Measurements from ENCODE around the gene SPACA7.
"Not testable (repeated sequence)": the region's sequence is repeated elsewhere in the genome, so short reads cannot be mapped to it uniquely, and the experiment has no call there.

SPACA7 gene

DNA sequence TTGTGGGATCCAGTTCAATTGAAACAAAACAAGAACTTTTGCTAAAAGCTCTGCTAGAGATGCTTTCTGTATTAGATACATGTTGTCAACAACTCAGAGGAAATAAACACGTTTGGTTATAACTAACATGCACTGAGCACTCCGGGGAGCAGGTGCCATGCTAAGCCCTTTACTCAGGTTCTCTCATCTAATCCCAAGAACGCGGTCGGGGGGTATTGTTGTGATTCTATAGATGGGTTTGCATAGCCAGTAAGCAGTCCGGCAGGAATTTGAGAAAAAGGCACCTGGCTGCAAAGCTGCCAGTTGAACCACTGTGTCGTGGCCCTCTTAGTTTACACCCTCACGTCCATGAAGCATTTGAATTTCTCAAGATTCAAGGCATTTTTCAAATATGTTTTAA, 24.3 kb upstream of the SPACA7 start:
- no peak for DNase-seq

DNA sequence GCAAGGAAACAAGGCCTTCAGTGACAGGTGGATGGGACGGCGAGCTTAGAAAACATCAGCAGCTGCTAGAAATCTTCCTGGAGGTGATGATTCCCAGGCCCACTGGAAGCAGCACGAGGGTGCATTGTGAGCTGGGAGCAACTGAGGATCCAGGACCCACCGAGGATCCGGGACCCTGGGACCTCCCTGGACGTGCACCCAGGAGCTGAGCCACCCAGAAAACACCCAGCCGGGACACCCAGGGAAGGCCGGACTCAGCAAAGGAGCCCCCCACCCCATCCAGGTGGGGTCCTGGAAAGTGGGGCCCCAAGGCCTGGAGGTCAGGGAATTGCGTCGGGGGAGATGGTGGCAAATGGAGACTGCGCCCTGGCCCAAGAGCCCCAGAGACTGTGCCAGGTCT, 22.3 kb upstream of the SPACA7 start:
- no peak for DNase-seq

DNA sequence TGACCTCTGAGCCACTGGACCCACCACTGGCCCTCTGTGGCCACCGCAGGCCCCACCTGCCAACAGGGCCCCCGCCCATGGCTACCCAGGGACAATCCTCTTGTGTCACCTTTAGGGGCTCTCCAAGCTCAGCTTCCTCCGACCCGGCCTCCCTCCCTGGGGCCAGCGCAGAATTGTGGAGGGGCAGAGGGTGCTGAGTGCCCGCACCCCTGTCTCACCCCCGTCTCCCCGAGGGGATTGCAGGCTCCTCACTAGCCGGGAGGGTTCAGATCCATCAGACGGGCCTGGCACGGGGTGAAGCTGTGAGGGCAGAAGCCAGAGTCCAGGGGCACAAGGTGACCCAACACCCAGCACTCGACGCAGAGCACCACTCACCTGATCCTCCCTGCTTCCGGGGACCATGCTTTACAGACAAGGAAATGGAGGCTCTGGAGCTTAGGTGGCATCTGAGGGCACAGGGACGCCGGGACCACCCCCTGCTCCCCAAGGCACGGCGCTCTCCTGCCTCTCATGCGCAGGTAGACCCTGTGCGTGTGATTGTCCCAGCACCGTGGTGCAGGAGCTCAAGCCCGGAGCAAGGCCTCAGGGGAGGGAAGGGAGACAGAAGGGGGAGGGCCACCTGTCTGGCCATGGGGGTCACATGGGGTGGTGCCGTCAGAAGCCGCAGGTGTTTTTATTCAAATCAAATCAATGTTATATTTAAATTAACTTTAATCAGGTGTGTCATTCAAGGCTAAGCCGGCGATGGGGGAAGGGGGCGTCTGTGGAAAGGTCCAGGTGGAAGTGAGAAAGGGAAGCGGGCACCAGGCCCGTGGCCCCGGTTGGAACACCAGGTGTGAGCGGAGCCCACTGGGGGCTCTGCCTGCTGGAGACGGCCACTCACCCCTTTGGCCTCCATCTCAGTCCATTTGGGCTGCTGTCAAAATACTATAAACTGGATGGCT, 21.6 kb upstream of the SPACA7 start:
- DNase-seq = no peak

DNA sequence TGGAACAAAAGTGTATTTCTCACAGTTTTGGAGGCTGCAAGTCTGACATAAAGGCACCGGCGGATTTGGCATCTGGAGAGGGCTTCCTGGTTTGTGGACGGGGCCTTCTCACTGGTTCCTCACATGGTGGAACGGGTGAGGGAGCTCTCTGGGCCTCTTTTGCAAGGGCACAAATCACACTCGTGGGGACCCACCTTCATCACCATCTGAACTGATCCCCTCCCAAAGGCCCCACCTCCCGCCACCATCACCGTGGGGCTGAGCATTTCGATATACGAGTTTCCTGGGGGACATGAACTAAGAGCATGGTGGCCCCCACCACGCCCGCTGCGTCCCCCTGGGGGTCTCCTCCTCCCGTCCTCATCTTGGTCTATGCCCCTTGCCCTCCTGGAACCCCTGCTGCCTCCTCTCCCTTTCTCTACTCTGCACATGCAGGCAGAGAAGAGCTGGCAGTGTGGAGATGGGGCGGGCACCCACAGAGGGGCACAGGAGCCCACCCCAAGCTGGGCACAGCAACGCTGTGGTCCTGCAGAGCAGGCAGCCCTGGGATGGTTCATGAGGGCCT, 20.8 kb upstream of the SPACA7 start:
- DNase-seq = no peak

DNA sequence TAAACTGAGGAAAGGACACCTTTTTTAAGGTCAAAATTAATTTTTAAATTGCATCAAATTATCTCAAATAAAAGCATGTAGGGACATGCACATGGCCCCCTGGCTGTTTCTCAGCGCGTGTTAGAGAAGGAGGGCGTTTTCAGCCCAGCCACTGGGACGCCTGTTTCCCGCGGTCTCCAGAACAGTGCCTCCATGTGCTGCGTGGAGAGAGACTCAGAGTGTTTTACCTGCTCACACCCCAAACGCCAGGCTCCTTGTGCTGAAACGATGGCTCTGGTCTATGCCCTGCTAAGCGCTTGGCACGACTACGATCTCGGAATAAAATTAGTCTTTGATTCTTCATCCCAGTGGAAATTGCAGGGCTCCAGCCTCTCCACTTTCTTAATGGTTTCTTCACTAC, 20.0 kb upstream of the SPACA7 start:
- DNase-seq = no peak

DNA sequence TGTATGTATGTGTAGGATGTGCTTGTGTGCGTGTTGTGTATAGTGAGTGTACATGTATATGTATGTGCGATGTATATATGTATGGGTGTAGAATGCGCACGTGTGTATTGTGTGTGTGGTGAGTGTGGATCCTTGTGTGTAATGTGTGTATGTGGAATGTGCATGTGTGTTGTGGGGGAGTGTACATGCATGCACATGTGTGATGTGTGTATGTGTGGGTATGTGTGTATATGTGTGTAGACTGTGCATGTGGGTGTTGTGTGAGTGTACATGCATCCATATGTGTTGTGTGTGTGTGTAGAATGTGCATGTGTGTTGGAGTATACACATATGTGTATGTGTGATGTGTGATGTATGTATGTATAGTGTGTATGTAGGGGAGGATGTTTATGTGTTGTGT, 18.0 kb upstream of the SPACA7 start:
- no peak for DNase-seq

DNA sequence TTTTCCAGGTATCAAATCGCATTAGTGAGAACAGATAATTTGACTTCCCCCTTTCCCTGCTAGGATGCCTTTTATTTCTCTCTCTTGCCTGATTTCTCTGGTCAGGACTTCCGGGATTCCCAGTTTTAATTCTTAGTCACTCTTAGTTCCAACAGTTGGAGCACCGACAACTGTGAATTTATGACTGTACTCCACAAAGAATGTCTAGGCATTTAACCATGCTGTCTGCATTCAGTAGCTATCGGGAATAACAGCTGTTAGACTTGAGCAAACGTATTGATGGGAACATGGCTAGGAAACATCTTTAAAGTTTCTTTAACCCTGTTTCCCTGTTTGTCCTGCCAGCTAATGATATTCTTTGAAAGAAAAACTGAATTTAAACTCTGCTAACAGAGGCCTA, 14.1 kb upstream of the SPACA7 start:
- DNase-seq = no peak

DNA sequence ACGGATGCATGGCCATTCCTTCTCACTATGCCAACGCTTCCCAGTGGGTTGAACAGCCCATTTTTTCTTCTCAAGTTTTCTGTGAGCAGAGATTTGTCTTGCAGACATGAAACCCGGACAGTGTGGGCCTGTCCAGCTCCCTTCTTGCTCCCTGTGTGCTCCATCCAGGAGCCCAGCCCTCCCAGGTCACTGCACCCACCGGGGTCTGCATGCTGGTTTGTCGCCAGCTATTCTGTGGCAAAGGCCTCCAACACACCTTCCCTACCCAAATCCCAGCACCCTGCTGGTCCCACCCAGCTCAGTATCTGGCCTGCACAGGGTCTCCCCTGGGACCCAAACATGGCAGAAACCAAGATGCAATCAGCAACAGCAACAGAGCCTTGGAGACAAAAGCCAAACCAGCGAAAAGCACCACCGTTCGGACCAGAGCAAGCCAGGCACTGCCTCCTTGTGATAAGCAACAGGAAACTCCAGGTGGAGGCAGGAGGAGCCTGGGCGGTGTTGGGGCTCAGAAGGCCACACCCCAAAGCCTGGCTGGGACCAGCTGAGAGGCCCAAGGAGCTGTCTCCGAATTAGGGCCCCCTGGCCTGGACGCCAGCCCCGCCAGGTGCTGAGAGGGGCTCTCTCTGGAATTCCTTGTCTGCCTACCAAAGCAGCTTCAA, 12.2 kb upstream of the SPACA7 start:
- no peak for DNase-seq

DNA sequence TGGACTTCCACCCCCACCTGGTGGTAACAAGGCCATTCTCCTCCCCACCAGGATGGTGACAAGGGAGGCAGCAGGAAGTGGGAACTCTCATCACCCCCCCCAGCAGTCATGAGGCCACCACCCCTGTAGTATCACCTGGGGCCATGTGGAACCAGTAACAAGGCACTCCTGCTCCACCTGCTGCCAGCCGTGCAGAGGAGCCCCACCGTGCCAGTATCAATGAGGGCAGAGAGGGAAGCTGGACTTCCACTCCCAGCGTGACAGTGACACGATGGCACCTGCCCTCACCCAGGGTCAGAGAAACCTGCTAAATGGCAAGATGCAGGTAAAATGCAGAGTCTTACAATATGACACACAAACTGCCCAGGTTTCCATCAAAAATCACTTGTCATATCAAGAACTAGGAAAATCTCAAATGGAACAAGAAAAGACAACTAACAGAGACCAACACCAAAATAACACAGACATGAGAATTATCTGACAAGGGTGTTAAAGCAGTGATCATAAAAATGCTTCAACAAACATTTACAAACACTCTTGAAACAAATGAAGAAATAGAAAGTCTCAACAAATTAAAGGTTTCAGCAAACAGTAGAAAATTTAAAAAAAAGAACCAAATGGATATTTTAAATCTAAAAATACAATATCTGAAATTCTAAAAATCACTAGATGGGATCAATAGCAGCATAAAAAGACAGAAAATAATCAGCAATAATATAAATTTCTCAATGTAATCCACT, 9.1 kb upstream of the SPACA7 start:
- DNase-seq = no peak

DNA sequence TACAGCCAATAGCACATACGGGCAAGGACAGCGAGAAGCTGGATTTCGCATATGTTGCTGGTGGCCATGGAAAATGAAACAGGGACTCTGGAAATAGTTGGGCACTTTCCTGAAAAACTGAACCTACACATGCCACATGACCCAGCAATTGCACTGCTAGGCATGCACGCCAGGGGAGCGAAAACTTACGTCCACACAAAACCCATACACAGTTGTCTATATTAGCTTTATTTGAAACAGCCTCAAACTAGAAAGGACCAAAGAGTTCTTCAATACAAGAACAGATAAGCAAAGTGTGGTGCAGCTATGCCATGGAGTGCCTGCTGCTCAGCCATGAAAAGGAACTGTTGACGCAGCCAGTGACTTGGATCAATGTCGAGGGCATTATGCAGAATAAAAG, 7.3 kb upstream of the SPACA7 start:
- DNase-seq = no peak

DNA sequence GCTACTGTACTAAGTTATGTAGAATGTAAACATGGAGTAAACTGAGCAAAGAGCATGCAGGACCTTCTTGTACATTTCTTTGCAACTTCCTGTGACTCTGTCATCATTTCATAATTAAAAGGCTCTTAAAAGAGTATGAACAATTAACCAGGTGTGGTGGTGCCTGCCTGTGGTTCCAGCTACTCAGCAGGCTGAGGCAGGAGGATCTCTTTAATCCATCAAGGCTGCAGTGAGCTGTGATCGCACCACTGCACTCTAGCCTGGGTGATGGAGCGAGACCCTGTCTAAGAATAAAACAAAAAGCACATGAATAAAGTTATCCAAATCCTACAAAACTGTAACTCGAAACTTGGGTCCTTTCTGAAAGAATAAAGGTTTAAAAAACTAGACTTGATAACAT, 5.8 kb upstream of the SPACA7 start:
- no peak for DNase-seq

DNA sequence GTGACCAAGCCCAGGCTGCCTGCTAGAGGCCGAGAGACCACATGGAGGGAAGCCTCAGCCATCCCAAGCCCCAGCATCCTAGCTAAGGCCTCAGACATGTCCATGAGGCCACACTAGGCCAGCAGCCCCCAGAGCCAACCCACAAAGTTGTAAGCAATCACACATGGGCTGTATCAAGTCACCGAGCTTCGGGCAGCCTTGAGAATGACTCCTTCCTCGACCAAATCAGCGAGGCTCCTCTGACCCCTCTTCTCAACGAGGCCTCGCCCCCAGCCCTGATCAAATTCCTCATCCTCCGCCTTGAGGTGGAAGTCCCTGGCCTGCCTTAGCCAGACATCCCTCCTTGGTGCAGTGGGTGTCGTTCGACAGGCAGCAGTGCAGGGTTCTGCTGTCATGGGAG, 1.9 kb upstream of the SPACA7 start:
- no peak for DNase-seq

DNA sequence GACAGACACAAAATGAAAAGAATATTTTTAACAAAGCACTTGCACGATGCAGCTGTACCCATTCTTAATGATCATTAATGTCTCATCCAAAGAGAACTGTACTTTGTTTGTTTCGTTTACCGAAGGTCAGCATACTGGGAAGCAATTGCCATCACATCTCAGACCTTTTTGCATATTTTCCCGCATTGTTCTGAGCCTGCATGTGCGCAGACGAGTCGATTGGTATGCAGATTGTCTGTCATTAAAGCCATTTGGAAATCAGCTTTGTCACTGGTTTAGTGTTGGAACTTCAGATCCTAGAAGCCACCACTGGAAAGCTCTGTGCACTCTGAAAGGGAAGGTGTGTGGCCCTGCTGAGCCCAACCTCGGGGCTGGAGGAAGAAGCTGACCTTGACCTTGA, 15.6 kb downstream of the SPACA7 start:
- DNase-seq = no peak

DNA sequence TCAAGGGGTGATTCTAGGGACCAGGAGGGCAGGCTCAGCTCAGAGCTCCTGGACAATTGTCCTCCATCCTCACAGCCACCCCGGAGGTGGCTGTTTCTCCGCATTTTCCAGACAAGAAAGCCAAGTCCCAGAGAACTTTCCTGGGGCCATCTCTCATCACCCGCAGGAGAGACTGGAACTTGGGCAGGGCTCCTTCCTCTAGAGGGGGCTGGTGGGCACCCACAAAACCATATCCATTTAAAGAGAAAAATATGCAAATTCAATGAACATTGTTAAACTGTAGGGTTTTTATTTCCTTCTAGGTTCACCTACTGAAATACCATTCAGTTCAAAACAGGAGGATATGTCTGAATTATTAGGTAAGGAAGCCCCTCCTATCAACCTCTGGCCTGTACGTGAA, 16.6 kb downstream of the SPACA7 start:
- no peak for DNase-seq

DNA sequence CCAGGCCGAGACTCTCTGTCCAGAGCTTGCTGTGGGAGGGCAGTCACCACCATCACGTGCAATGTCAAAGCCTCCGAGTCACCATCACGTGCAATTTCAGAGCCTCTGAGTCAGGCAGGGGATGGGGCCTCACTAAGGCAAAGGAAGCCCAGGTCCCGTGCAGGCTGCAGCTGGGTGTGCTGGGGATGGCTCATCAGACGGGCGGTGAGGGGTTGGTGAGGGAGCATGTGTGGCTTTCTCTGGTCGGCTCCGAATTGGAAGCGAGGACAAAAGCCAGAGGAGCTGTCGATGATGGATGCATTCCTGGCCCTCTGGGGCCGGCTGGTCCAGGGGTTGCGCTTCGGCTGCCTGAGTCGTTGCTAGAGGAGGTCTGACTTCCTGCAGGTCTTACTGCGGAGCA, 18.9 kb downstream of the SPACA7 start:
- DNase-seq = not testable (repeated sequence)

DNA sequence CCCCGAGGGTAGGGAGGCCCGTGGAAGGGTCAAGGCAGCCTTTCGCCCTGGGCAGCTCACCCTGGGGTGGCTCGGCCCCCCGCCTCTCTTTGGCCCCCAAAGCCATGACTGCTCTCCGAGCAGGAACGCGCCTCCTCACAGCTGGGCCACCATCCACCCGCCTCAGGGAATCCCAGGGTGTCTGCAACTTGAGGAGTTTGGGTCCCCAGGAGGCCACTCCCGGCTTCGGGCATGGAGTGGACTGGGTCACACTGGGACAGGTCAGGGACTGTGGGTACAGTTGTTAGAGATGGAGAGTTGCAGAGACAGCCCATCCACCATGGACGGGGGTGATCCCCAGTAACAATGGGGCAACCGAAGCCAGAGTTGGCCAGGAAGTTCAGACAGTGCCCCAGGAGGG, 19.8 kb downstream of the SPACA7 start:
- DNase-seq = not testable (repeated sequence)

DNA sequence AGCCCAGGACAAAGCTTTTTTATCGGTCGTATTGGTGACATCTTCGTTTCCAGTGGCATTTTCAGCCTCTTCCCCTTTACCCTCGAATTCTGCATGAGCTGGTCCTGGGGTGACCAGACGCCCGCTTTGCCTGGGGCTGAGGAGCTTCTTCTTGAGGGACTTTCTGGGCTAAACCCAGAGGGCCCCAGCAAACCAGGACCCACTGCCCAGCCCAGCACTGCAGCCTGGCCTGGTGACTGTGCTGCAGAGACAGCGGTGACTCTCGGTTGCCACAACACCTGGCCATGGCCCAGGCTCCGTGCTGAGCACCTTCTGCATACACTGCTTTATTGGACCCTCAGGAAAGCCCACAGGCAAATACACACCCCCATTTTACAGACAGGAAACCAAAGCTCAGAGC, 21.0 kb downstream of the SPACA7 start:
- DNase-seq = no peak

DNA sequence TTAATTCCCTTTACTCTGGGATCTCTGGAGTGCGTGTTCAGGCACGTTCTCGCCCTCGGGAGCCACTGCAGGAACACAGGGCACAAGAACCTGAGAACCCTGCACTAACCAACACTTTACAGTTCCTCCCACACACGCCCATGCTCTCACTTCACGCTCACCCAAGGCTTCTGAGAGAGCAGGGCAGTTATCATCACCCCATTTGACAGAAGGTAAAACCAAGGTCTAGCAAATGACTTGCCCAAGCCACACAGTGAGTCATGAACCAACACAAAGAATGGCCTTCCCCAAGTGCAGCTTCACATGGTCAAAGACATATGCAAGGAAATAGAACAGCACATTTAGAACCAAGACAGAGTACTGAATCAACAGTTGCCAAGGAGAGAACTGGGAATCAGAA, 22.2 kb downstream of the SPACA7 start:
- DNase-seq = not testable (repeated sequence)

DNA sequence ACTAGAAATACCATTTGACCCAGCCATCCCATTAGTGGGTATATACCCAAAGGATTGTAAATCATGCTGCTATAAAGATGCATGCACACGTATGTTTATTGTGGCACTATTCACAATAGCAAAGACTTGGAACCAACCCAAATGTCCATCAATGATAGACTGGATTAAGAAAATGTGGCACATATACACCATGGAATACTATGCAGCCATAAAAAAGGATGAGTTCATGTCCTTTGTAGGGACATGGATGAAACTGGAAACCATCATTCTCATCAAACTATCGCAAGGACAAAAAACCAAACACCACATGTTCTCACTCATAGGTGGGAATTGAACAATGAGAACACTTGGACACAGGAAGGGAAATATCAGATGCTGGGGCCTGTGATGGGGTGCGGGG, 33.7 kb downstream of the SPACA7 start:
- DNase-seq = not testable (repeated sequence)

DNA sequence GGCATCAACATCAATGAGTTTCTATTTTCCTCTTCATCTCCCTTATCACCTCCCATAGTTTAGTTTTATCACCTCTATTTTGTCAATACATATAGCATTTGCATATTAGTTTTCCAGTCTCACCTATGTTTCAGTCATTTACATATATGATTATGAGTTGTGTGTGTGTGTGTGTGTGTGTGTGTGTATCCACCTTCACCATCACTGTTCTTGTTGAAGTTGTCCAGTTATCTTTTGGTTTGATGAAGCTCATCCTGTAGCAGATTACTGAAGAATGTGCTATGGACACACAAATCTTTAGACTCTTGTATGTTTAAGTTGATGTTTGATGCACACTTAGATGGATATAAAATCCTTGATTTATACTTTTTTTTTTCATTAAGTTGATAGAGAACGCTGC, 40.5 kb downstream of the SPACA7 start:
- no peak for DNase-seq

DNA sequence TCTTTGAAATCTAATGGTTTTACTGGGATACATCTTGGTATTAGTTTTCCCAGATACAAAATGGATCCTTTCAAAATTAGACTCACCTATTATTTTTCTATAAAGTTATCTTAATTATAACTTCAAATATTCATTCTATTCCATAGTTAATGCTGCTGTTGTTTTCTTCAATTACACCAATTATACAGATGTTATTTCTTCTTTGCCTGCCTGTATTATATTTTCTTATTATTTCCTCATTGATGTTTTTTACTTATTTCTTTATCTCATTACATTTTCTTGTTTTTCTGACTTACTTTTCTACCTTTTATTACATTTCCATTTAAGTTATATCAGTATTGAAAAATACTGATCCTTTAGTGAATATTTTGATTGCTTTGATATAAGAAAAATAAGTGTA, 40.9 kb downstream of the SPACA7 start:
- DNase-seq = no peak

DNA sequence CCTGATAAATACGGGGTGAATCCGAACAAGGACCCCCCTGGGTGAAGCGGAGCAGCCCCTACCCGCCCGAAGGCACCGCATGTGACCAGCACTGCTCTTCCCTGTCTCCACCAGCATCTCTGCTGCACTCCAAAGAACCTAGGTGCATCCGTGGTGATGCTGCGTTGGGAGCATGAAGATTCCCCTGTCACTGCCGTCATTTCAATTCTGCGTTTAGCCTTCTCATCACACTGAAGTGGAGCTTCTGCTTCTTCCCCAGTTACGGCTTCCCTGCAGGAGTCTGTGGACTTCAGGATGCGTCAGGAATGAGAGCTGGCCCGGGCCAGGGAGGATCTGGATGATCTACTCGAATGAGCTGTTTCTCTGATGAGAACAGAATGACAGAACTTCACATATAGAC, 47.9 kb downstream of the SPACA7 start:
- no peak for DNase-seq

DNA sequence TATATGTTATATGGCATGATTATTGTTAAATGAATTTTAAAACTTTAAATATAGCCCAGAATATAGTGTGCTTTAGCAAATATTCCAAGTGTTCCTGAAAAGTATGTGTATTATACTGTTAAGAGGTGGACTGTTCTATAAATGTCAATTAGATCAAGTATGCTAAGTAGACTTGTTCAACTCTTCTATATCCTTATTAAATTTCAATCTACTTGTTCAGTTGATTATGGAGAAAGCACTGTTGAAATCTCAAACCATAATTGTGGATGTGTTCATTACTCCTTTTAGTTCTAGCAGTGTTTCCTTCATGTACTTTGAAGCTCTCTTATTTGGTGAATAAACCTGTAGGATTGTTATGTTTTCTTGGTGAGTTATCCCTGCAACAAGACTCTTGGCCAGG, 52.5 kb downstream of the SPACA7 start:
- no peak for DNase-seq

DNA sequence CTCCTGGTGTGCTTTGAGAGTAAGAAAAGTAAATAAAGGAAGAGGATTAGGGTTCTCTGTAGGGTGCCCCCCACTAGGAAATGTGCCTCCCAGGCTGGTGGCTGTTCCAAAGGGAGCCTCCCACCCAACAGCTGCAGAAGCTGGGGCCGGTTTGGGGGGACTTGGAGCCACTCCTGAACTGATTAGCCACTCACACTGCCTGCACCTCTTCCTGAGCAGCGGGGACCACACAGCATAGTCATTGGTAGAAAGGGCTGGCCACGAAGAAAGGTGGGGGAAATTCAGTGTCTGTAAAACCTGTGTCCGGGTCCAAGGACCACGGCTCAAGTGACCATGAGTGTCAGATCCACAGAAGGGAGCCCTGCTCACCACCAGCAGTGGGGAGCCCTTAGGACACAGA, 55.6 kb downstream of the SPACA7 start:
- no peak for DNase-seq
